IMR-90 (cell line): ENCODE data around the gene FNDC10. TPM values are rescaled to one million over a fixed set of nuclear protein-coding genes. Genes with fewer than 3 reads are reported as not detected.

Experiments
- ATAC-seq: fragments of 200-7000 bp; cut with Tn5 transposase; 2 replicates; pipeline ENCODE4 v1.9.1; 2020; ENCODE audit warnings: low read depth, mild to moderate bottlenecking, moderate library complexity
- BruUV-seq: library from RNA; stranded (reverse); fragments of 400-500 nt; replicated peaks from 2 replicates; lab custom pipeline; 2021; lab: Mats Ljungman, UMichigan
- CTCF ChIA-PET: fragments of 300-600 bp; formaldehyde crosslinking; extraction: SDS; loops from one replicate; lab custom pipeline; 2021; ENCODE audit warnings: antibody characterized with exemption; lab: Yijun Ruan, JAX
- POLR2A ChIA-PET: fragments of 300-600 bp; sonication (Branson Sonifier 250); formaldehyde crosslinking; loops from one replicate; lab custom pipeline; 2022; ENCODE audit warnings: antibody characterized with exemption; ENCODE audit not compliant: unreplicated experiment; lab: Charles Lee
- DNase-seq: peaks from one replicate; pipeline ENCODE4 v3.0.0; 2013
- H2AFZ ChIP-seq: replicated peaks from 2 replicates; pipeline ENCODE3; 2013; ENCODE audit warnings: low read length, mild to moderate bottlenecking; ENCODE audit not compliant: poor library complexity
- H2AK5ac ChIP-seq: 2 replicates; pipeline ENCODE4 v1.6.1; 2013; ENCODE audit warnings: low read depth, low read length, inconsistent platforms
- H2AK9ac ChIP-seq: replicated peaks from 2 replicates; pipeline ENCODE3; 2013; ENCODE audit warnings: mild to moderate bottlenecking, low read depth, low read length, moderate library complexity; ENCODE audit not compliant: poor library complexity
- H2BK120ac ChIP-seq: 2 replicates; pipeline ENCODE4 v1.6.1; 2013; ENCODE audit warnings: low read depth, low read length, inconsistent platforms
- H2BK15ac ChIP-seq: 3 replicates; pipeline ENCODE4 v1.6.1; 2013; ENCODE audit warnings: low read depth, low read length, inconsistent platforms
- H2BK20ac ChIP-seq: 2 replicates; pipeline ENCODE4 v1.6.1; 2013; ENCODE audit warnings: low read depth, mild to moderate bottlenecking, inconsistent platforms, low read length, moderate library complexity
- H2BK5ac ChIP-seq: 2 replicates; pipeline ENCODE4 v1.6.1; 2013; ENCODE audit warnings: mild to moderate bottlenecking, low read depth, low read length, inconsistent platforms; ENCODE audit not compliant: poor library complexity, severe bottlenecking
- H3K14ac ChIP-seq: replicated peaks from 2 replicates; pipeline ENCODE4 v1.6.1; 2013; ENCODE audit warnings: low read depth, low read length, inconsistent platforms
- H3K18ac ChIP-seq: 2 replicates; pipeline ENCODE4 v1.6.1; 2013; ENCODE audit warnings: low read depth, low read length, control low read depth
- H3K23ac ChIP-seq: 2 replicates; pipeline ENCODE4 v1.6.1; 2013; ENCODE audit warnings: low read depth, low read length, inconsistent platforms
- H3K27ac ChIP-seq: 2 replicates; pipeline ENCODE4 v1.5.1; 2013; ENCODE audit warnings: mild to moderate bottlenecking, control low read depth, low read length; ENCODE audit not compliant: insufficient read depth
- H3K27me3 ChIP-seq: 2 replicates; pipeline ENCODE4 v1.6.1; 2013; ENCODE audit warnings: low read length; ENCODE audit not compliant: control insufficient read depth, insufficient read depth
- H3K36me3 ChIP-seq: 2 replicates; pipeline ENCODE4 v1.6.1; 2013; ENCODE audit warnings: low read length, mixed read lengths; ENCODE audit not compliant: control insufficient read depth, insufficient read depth
- H3K4ac ChIP-seq: 2 replicates; pipeline ENCODE4 v1.6.1; 2013; ENCODE audit warnings: low read depth, low read length, inconsistent platforms
- H3K4me1 ChIP-seq: 2 replicates; pipeline ENCODE4 v1.6.1; 2013; ENCODE audit warnings: low read length, mixed read lengths; ENCODE audit not compliant: control insufficient read depth, insufficient read depth
- H3K4me2 ChIP-seq: 2 replicates; pipeline ENCODE4 v1.6.1; 2013; ENCODE audit warnings: low read depth, mild to moderate bottlenecking, control low read depth, low read length, moderate library complexity
- H3K4me3 ChIP-seq: 2 replicates; pipeline ENCODE4 v1.5.1; 2013; ENCODE audit warnings: low read depth, mild to moderate bottlenecking, control low read depth, low read length, moderate library complexity; ENCODE audit not compliant: insufficient read depth
- H3K56ac ChIP-seq: 2 replicates; pipeline ENCODE4 v1.6.1; 2013; ENCODE audit warnings: low read length, inconsistent platforms; ENCODE audit not compliant: insufficient read depth; ENCODE audit errors: extremely low read depth
- H3K79me1 ChIP-seq, 2 experiments: 2 replicates each; pipeline ENCODE4 v1.6.1; 2013; ENCODE audit warnings: low read length in 2 of 2, inconsistent platforms in 1 of 2, low read depth in 1 of 2
- H3K9ac ChIP-seq: 2 replicates; pipeline ENCODE4 v1.6.1; 2013; ENCODE audit warnings: low read depth, low read length, control low read depth
- H3K9me1 ChIP-seq: 2 replicates; pipeline ENCODE4 v1.6.1; 2013; ENCODE audit warnings: low read length, inconsistent platforms; ENCODE audit not compliant: insufficient read depth
- H3K9me3 ChIP-seq: 2 replicates; pipeline ENCODE4 v1.6.1; 2013; ENCODE audit warnings: low read length; ENCODE audit not compliant: control insufficient read depth, insufficient read depth
- H4K20me1 ChIP-seq: 2 replicates; pipeline ENCODE4 v1.6.1; 2013; ENCODE audit warnings: low read length, inconsistent platforms; ENCODE audit not compliant: insufficient read depth
- H4K5ac ChIP-seq: 2 replicates; pipeline ENCODE4 v1.6.1; 2013; ENCODE audit warnings: mild to moderate bottlenecking, low read depth, low read length, control low read depth
- H4K8ac ChIP-seq, 2 experiments: 2 replicates each; pipeline ENCODE4 v1.6.1; 2013; ENCODE audit warnings: low read depth in 2 of 2, low read length in 2 of 2, control low read depth in 1 of 2, inconsistent platforms in 1 of 2
- H4K91ac ChIP-seq: 2 replicates; pipeline ENCODE4 v1.6.1; 2013; ENCODE audit warnings: low read depth, low read length, inconsistent platforms; ENCODE audit not compliant: insufficient read depth
- CHD1 ChIP-seq: IDR thresholded peaks from 2 replicates; pipeline ENCODE4 v1.6.1; 2012; ENCODE audit warnings: low read depth, low read length, improper control_type of control experiment
- ELK1 ChIP-seq: fragments of 150-350 bp; IDR thresholded peaks from 2 replicates; pipeline ENCODE4 v1.6.1; 2016; ENCODE audit warnings: low read depth, mild to moderate bottlenecking, low read length, moderate library complexity, borderline replicate concordance
- MAFK ChIP-seq: IDR thresholded peaks from 2 replicates; pipeline ENCODE4 v1.6.1; 2012; ENCODE audit warnings: low read depth, low read length, improper control_type of control experiment
- MXI1 ChIP-seq: IDR thresholded peaks from 2 replicates; pipeline ENCODE4 v1.6.1; 2012; ENCODE audit warnings: low read depth, mild to moderate bottlenecking, low read length, moderate library complexity, borderline replicate concordance
- NFE2L2 ChIP-seq: fragments of 150-350 bp; IDR thresholded peaks from 2 replicates; pipeline ENCODE4 v1.6.1; 2016; ENCODE audit warnings: low read depth, mild to moderate bottlenecking, low read length
- SMC3 ChIP-seq: fragments of 150-350 bp; IDR thresholded peaks from 2 replicates; pipeline ENCODE4 v1.6.1; 2016; ENCODE audit warnings: low read depth, mild to moderate bottlenecking, antibody characterized with exemption, low read length, moderate library complexity
- WGBS, 2 experiments: methylation state at CpG; one replicate each; pipeline versions ENCODE4 v1.1.5 to v1.1.7; 2013; ENCODE audit warnings: missing lambda C conversion rate in 2 of 2; ENCODE audit not compliant: insufficient read length in 1 of 2; ENCODE audit errors: extremely low coverage in 2 of 2; 5-methylcytosine and 5-hydroxymethylcytosine counted together
- dilution Hi-C: fragments of 300-500 bp; cut with HindIII; formaldehyde crosslinking; loops from one replicate; pipeline ENCODE4 v1.14.3; 2018; ENCODE audit warnings: low sequenced_read_pairs; ENCODE audit not compliant: unreplicated experiment
- in situ Hi-C: fragments of 300-500 bp; cut with MboI; formaldehyde crosslinking; loops from 3 replicates; pipeline ENCODE4 v1.14.3; 2019; ENCODE audit warnings: low sequenced_read_pairs, inconsistent platforms, mixed read lengths
- intact Hi-C: fragments of 100-400 bp; cut with micrococcal nuclease; formaldehyde crosslinking; loops from 2 replicates; pipeline ENCODE4 v1.10.0; 2022
- polyA plus RNA-seq, 3 experiments: library from polyadenylated mRNA; depleted of rRNA; stranded (reverse); fragments of >200 nt; gene quantifications; 2 replicates each; pipeline ENCODE4 v1.2.3, GENCODE V29; 2012; ENCODE audit warnings: low replicate concordance in 1 of 3
- total RNA-seq: library from RNA; depleted of rRNA; stranded (reverse); fragments of >200 nt; gene quantifications from 2 replicates; pipeline ENCODE4 v1.2.3, GENCODE V29; 2012; rRNA removed

FNDC10 gene
- total and polyA plus RNA-seq, 2 of the 4 experiments (the other 2 are of a cell fraction), result 0.36 to 5.8 TPM

GRCh38 chr1:1548591-1548990 is 51.3 kb downstream of the FNDC10 start:
- Histone ChIP-seq H4K5ac (no peak overlapping the region), H2AK9ac (no peak overlapping the region), H3K18ac (no peak overlapping the region), H4K91ac (no peak overlapping the region), H3K9ac (no peak overlapping the region), H3K14ac (no peak overlapping the region), H3K27ac (no peak overlapping the region), H2BK15ac (no peak overlapping the region), H2AFZ (no peak overlapping the region), H3K23ac (no peak overlapping the region), H2BK20ac (no peak overlapping the region), H2AK5ac (no peak overlapping the region), H2BK120ac (no peak overlapping the region), H3K4ac (no peak overlapping the region), H3K4me2 (no peak overlapping the region), H3K79me1 (peaks cover 13 to 77% of the 10 kb centered on the region in 2 experiments), H3K36me3 (peaks cover 8% of the 10 kb centered on the region; the same call in 1 of the 2 replicates), H2BK5ac (no peak overlapping the region), H3K27me3 (no peaks in the 10 kb centered on the region), H3K9me1 (no peaks in the 10 kb centered on the region; the same call in 1 of the 2 replicates), H3K9me3 (no peaks in the 10 kb centered on the region), H3K56ac (no peak overlapping the region), H4K20me1 (peaks cover 42% of the 10 kb centered on the region), H3K4me3 (no peak overlapping the region), H3K4me1 (peaks cover 6% of the 10 kb centered on the region; the same call in 1 of the 2 replicates), H4K8ac (no peak overlapping the region)
- intact Hi-C loops (no loop called here), in situ Hi-C loops (no loop called here), dilution Hi-C loops (no loop called here)
- WGBS, 2 experiments, result 85% methylated on average over 4 of the region's 14 CpGs; no CpG with 5 or more reads in 1 of the 2 experiments
- ATAC-seq, result no peak
- TF ChIP-seq ELK1, result no peak
- no peak for TF ChIP-seq SMC3
- no peak for TF ChIP-seq MAFK
- TF ChIP-seq MXI1, result no peak
- no peak for TF ChIP-seq NFE2L2
- TF ChIP-seq CHD1, result no peak
- ChIA-PET CTCF (no interaction called here), POLR2A (no interaction called here)
- DNase-seq, result no peak
- BruUV-seq, result no TSS peak

Other genes with a start within 250 kb of the FNDC10 start
- gene MXRA8, start 241.6 kb downstream of the FNDC10 start, total RNA-seq, result 92.5 and 97.8 TPM in 2 replicates
- 469 and 502 TPM in 2 replicates for gene MXRA8, start 241.6 kb downstream of the FNDC10 start, polyA plus RNA-seq (2012; rRNA removed)
- 45.7 and 63.0 TPM in 2 replicates for gene AURKAIP1, start 224.9 kb downstream of the FNDC10 start, total RNA-seq
- 107 and 129 TPM in 2 replicates for gene AURKAIP1, start 224.9 kb downstream of the FNDC10 start, polyA plus RNA-seq (2012; rRNA removed)
- gene CCNL2, start 200.8 kb downstream of the FNDC10 start, total RNA-seq, result 53.9 and 61.1 TPM in 2 replicates
- gene CCNL2, start 200.8 kb downstream of the FNDC10 start, polyA plus RNA-seq (2012; rRNA removed), result 209 and 239 TPM in 2 replicates
- 141 and 149 TPM in 2 replicates for gene MRPL20, start 192.8 kb downstream of the FNDC10 start, total RNA-seq
- gene MRPL20, start 192.8 kb downstream of the FNDC10 start, polyA plus RNA-seq (2012; rRNA removed), result 157 and 172 TPM in 2 replicates
- gene ANKRD65, start 178.9 kb downstream of the FNDC10 start, total RNA-seq, result under 0.01 TPM in 1 of 2 replicates, not detected in the other
- gene ANKRD65, start 178.9 kb downstream of the FNDC10 start, polyA plus RNA-seq (2012; rRNA removed), result 0.09 and 0.11 TPM in 2 replicates
- 0.83 and 1.1 TPM in 2 replicates for gene VWA1, start 164.4 kb downstream of the FNDC10 start, total RNA-seq
- gene VWA1, start 164.4 kb downstream of the FNDC10 start, polyA plus RNA-seq (2012; rRNA removed), result 6.1 and 9.2 TPM in 2 replicates
- gene ATAD3C, start 150.4 kb downstream of the FNDC10 start, total RNA-seq, result not detected in 2 replicates
- not detected in 2 replicates for gene ATAD3C, start 150.4 kb downstream of the FNDC10 start, polyA plus RNA-seq (2012; rRNA removed)
- 13.8 and 28.6 TPM in 2 replicates for gene ATAD3B, start 128.4 kb downstream of the FNDC10 start, total RNA-seq
- gene ATAD3B, start 128.4 kb downstream of the FNDC10 start, polyA plus RNA-seq (2012; rRNA removed), result 29.0 and 38.7 TPM in 2 replicates
- 26.1 and 27.2 TPM in 2 replicates for gene ATAD3A, start 88.0 kb downstream of the FNDC10 start, total RNA-seq
- 33.9 and 34.0 TPM in 2 replicates for gene ATAD3A, start 88.0 kb downstream of the FNDC10 start, polyA plus RNA-seq (2012; rRNA removed)
- 1.1 and 1.6 TPM in 2 replicates for gene TMEM240, start 59.5 kb downstream of the FNDC10 start, total RNA-seq
- 7.6 and 10.2 TPM in 2 replicates for gene TMEM240, start 59.5 kb downstream of the FNDC10 start, polyA plus RNA-seq (2012; rRNA removed)
- 33.7 and 43.3 TPM in 2 replicates for gene SSU72, start 25.3 kb downstream of the FNDC10 start, total RNA-seq
- gene SSU72, start 25.3 kb downstream of the FNDC10 start, polyA plus RNA-seq (2012; rRNA removed), result 88.4 and 94.0 TPM in 2 replicates
- gene MIB2, start 15.4 kb upstream of the FNDC10 start, total RNA-seq, result 17.2 and 18.1 TPM in 2 replicates
- gene MIB2, start 15.4 kb upstream of the FNDC10 start, polyA plus RNA-seq (2012; rRNA removed), result 47.8 and 58.0 TPM in 2 replicates
- 1.1 and 1.4 TPM in 2 replicates for gene MMP23B, start 32.0 kb upstream of the FNDC10 start, total RNA-seq
- gene MMP23B, start 32.0 kb upstream of the FNDC10 start, polyA plus RNA-seq (2012; rRNA removed), result 5.4 and 9.1 TPM in 2 replicates
- gene CDK11B, start 58.9 kb upstream of the FNDC10 start, total RNA-seq, result 8.2 and 8.9 TPM in 2 replicates
- 16.3 and 19.1 TPM in 2 replicates for gene CDK11B, start 58.9 kb upstream of the FNDC10 start, polyA plus RNA-seq (2012; rRNA removed)
- 13.9 and 14.9 TPM in 2 replicates for gene SLC35E2B, start 92.7 kb upstream of the FNDC10 start, total RNA-seq
- 25.1 and 30.2 TPM in 2 replicates for gene SLC35E2B, start 92.7 kb upstream of the FNDC10 start, polyA plus RNA-seq (2012; rRNA removed)
- gene CDK11A, start 124.2 kb upstream of the FNDC10 start, total RNA-seq, result 1.8 and 5.8 TPM in 2 replicates
- 17.1 and 20.0 TPM in 2 replicates for gene CDK11A, start 124.2 kb upstream of the FNDC10 start, polyA plus RNA-seq (2012; rRNA removed)
- 12.5 and 13.6 TPM in 2 replicates for gene NADK, start 178.3 kb upstream of the FNDC10 start, total RNA-seq
- 56.1 and 57.5 TPM in 2 replicates for gene NADK, start 178.3 kb upstream of the FNDC10 start, polyA plus RNA-seq (2012; rRNA removed)